ENCODE measurements around the gene PPID.
"Not testable (repeated sequence)": the region's sequence is repeated elsewhere in the genome, so short reads cannot be mapped to it uniquely, and the experiment has no call there.

DNA sequence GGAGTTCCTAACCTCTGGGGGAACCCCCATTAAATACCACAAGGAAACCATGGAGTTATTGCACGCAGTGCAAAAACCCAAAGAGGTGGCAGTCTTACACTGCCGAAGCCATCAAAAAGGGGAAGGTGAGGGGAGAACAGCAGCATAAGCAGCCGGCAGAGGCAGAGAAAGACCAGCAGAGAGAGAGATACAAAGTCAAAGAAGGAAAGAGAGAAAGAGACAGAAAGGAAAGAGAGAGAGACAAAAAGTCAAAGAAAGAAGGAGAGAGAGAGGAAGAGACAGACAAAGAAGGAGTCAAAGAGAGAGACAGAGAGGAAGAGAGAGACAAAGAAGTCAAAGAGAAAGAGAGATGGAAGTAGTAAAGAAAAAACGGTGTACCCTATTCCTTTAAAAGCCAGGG is 59.9 kb downstream of the PPID start:
- TF ChIP-seq CTCF (IDR thresholded peaks at IDR 0.05; ENCODE audit: insufficient read depth, low read depth, low read length); EZH2 (IDR thresholded peaks at IDR 0.05; ENCODE audit: insufficient read depth, low read length): not testable (repeated sequence)

Measured in astrocyte (in vitro differentiated cells and primary cell).